ENCODE data around the gene GFRA1. TPM values are rescaled to one million over a fixed set of nuclear protein-coding genes. Genes with fewer than 3 reads are reported as not detected.

GFRA1 gene
- total RNA-seq, 2 experiments from 2014 or later: not detected

GRCh38 chr10:116257785-116258184, 15.2 kb downstream of the GFRA1 start:
- Histone ChIP-seq H3K9me3 (ENCODE audit: low read length) (no peaks in the 10 kb centered on the region), H2AFZ (ENCODE audit: low read length) (no peak overlapping the region), H3K4me1 (ENCODE audit: insufficient read depth, low read length, poor library complexity, severe bottlenecking) (no peaks in the 10 kb centered on the region), H3K27ac (ENCODE audit: low read depth, low read length, poor library complexity, severe bottlenecking) (no peak overlapping the region), H3K9me2 (ENCODE audit: insufficient read depth, low read length) (no peaks in the 10 kb centered on the region), H3K36me3 (ENCODE audit: insufficient read depth, low read length) (no peaks in the 10 kb centered on the region), H3K4me3 (ENCODE audit: low read depth, low read length, poor library complexity, severe bottlenecking) (no peak overlapping the region), H4K20me1 (ENCODE audit: insufficient read depth, low read length) (no peaks in the 10 kb centered on the region), H3K79me2 (ENCODE audit: insufficient read depth, low read depth, low read length) (no peaks in the 10 kb centered on the region), H3K4me2 (ENCODE audit: low read length) (no peak overlapping the region)
- no TSS peak for BruUV-seq (replicated peaks)
- CTCF ChIA-PET (ENCODE audit: unreplicated experiment): no interaction called here
- intact Hi-C loops (cut with micrococcal nuclease; ENCODE audit: unreplicated experiment): no loop called here
- DNase-seq (ENCODE audit: low spot score): no peak
- TF ChIP-seq CTCF (conservative IDR thresholded peaks at IDR 0.05; ENCODE audit: low read length) (no peak), EZH2phosphoT487 (IDR thresholded peaks at IDR 0.05; ENCODE audit: borderline replicate concordance, low read depth, low read length) (no peak)
- POLR2A ChIA-PET: no interaction called here

- intact Hi-C loops (cut with micrococcal nuclease; ENCODE audit: unreplicated experiment): no loop called here
- no peak overlapping the region for H3K4me3 ChIP-seq (ENCODE audit: low read depth, low read length, poor library complexity, severe bottlenecking)
- H3K79me2 ChIP-seq (ENCODE audit: insufficient read depth, low read depth, low read length): no peaks in the 10 kb centered on the region
- no peaks in the 10 kb centered on the region for H3K36me3 ChIP-seq (ENCODE audit: insufficient read depth, low read length)
- no peak overlapping the region for H3K4me2 ChIP-seq (ENCODE audit: low read length)
- no peaks in the 10 kb centered on the region for H4K20me1 ChIP-seq (ENCODE audit: insufficient read depth, low read length)
- no peak overlapping the region for H2AFZ ChIP-seq (ENCODE audit: low read length)
- H3K9me3 ChIP-seq (ENCODE audit: low read length): no peaks in the 10 kb centered on the region
- ChIA-PET POLR2A (interaction anchor here (0.5 kb wide), 1 partner anchor 83 kb away, joined by 3 read pairs; no protein-coding TSS in a partner anchor), CTCF (ENCODE audit: unreplicated experiment) (no interaction called here)
- no peak overlapping the region for H3K27ac ChIP-seq (ENCODE audit: low read depth, low read length, poor library complexity, severe bottlenecking)
- no TSS peak for BruUV-seq (replicated peaks)
- TF ChIP-seq CTCF (conservative IDR thresholded peaks at IDR 0.05; ENCODE audit: low read length): no peak
- no peak for TF ChIP-seq EZH2phosphoT487 (IDR thresholded peaks at IDR 0.05; ENCODE audit: borderline replicate concordance, low read depth, low read length)
- H3K9me2 ChIP-seq (ENCODE audit: insufficient read depth, low read length): no peaks in the 10 kb centered on the region
- DNase-seq (ENCODE audit: low spot score): no peak
- no peaks in the 10 kb centered on the region for H3K4me1 ChIP-seq (ENCODE audit: insufficient read depth, low read length, poor library complexity, severe bottlenecking)
These were observed 16.2 kb downstream of the GFRA1 start for GRCh38 chr10:116256752-116257259.

GRCh38 chr10:116255886-116256751, 16.9 kb downstream of the GFRA1 start:
- no peak overlapping the region for H2AFZ ChIP-seq (ENCODE audit: low read length)
- ChIA-PET CTCF (ENCODE audit: unreplicated experiment) (no interaction called here), POLR2A (no interaction called here)
- no peak for DNase-seq (ENCODE audit: low spot score)
- H3K36me3 ChIP-seq (ENCODE audit: insufficient read depth, low read length): no peaks in the 10 kb centered on the region
- H3K79me2 ChIP-seq (ENCODE audit: insufficient read depth, low read depth, low read length): no peaks in the 10 kb centered on the region
- intact Hi-C loops (cut with micrococcal nuclease; ENCODE audit: unreplicated experiment): no loop called here
- H3K4me2 ChIP-seq (ENCODE audit: low read length): no peak overlapping the region
- BruUV-seq (replicated peaks): no TSS peak
- no peak overlapping the region for H3K27ac ChIP-seq (ENCODE audit: low read depth, low read length, poor library complexity, severe bottlenecking)
- no peaks in the 10 kb centered on the region for H4K20me1 ChIP-seq (ENCODE audit: insufficient read depth, low read length)
- no peaks in the 10 kb centered on the region for H3K9me2 ChIP-seq (ENCODE audit: insufficient read depth, low read length)
- no peaks in the 10 kb centered on the region for H3K9me3 ChIP-seq (ENCODE audit: low read length)
- no peak overlapping the region for H3K4me3 ChIP-seq (ENCODE audit: low read depth, low read length, poor library complexity, severe bottlenecking)
- H3K4me1 ChIP-seq (ENCODE audit: insufficient read depth, low read length, poor library complexity, severe bottlenecking): no peaks in the 10 kb centered on the region
- TF ChIP-seq CTCF (conservative IDR thresholded peaks at IDR 0.05; ENCODE audit: low read length) (no peak), EZH2phosphoT487 (IDR thresholded peaks at IDR 0.05; ENCODE audit: borderline replicate concordance, low read depth, low read length) (no peak)
